Activated CD8-positive, alpha-beta T cell treated with anti-CD3 and anti-CD28 coated beads, Interleukin-2, amount 10 ng/mL, durations not matched to agents 7 days and 5 days (primary cell): ENCODE data around the gene PARP11. TPM values are rescaled to one million over a fixed set of nuclear protein-coding genes. Genes with fewer than 3 reads are reported as not detected.

Experiments used
- ATAC-seq: fragments of 150-1000 bp; cut with Tn5 transposase; one replicate; pipeline ENCODE4 v1.10.0; 2021; ENCODE audit warnings: moderate library complexity
- CTCF ChIA-PET: fragments of 350-600 bp; sonication (Branson Sonifier 250); formaldehyde crosslinking; loops from one replicate; lab custom pipeline; 2021; ENCODE audit warnings: antibody characterized with exemption; lab: Charles Lee
- POLR2A ChIA-PET: fragments of 350-600 bp; sonication (Branson Sonifier 250); formaldehyde crosslinking; loops from one replicate; lab custom pipeline; 2021; ENCODE audit warnings: antibody characterized with exemption; lab: Charles Lee
- DNase-seq: peaks from one replicate; pipeline ENCODE4 v3.0.0-alpha.2; 2020
- H3K27ac Mint-ChIP-seq: one replicate; pipeline ENCODE4 v1.8.0; 2021; ENCODE audit warnings: mild to moderate bottlenecking, mixed read lengths
- H3K27me3 Mint-ChIP-seq: one replicate; pipeline ENCODE4 v1.8.0; 2021; ENCODE audit warnings: low read depth, mixed read lengths
- H3K36me3 Mint-ChIP-seq: one replicate; pipeline ENCODE4 v1.8.0; 2021; ENCODE audit warnings: low read depth, mixed read lengths
- H3K4me1 Mint-ChIP-seq: one replicate; pipeline ENCODE4 v1.8.0; 2021; ENCODE audit warnings: low read depth, mixed read lengths
- H3K4me3 Mint-ChIP-seq: one replicate; pipeline ENCODE4 v1.8.0; 2021; ENCODE audit warnings: mild to moderate bottlenecking, mixed read lengths
- H3K9me3 Mint-ChIP-seq: one replicate; pipeline ENCODE4 v1.8.0; 2022; ENCODE audit warnings: mixed read lengths; ENCODE audit not compliant: insufficient read depth
- total RNA-seq, 2 experiments: library from RNA; stranded (reverse); gene quantifications; one replicate each; pipeline ENCODE4 v1.2.3, GENCODE V29; 2021

PARP11 gene
- total RNA-seq, 2 experiments from 2014 or later = 36.4 to 36.6 TPM

- POLR2A ChIA-PET = no interaction called here
- Mint-ChIP-seq H3K27ac (no peak overlapping the region), H3K4me1 (no peaks in the 10 kb centered on the region), H3K27me3 (no peaks in the 10 kb centered on the region), H3K4me3 (no peak overlapping the region), H3K36me3 (peaks cover 34% of the 10 kb centered on the region), H3K9me3 (no peaks in the 10 kb centered on the region)
- CTCF ChIA-PET = interaction anchor here (2.6 kb wide), 1 partner anchor 521 kb away, joined by 10 read pairs; no protein-coding TSS in a partner anchor
- no peak for ATAC-seq
- no peak for DNase-seq
Measured at GRCh38 chr12:3821441-3821840, 51.8 kb downstream of the PARP11 start.

GRCh38 chr12:3820122-3820521, 53.1 kb downstream of the PARP11 start:
- ATAC-seq (no peak), DNase-seq (no peak)
- Mint-ChIP-seq H3K36me3 (peaks cover 32% of the 10 kb centered on the region), H3K27me3 (no peaks in the 10 kb centered on the region), H3K9me3 (no peaks in the 10 kb centered on the region), H3K4me3 (no peak overlapping the region), H3K27ac (no peak overlapping the region), H3K4me1 (no peaks in the 10 kb centered on the region)
- ChIA-PET CTCF (interaction anchor here (0.7 kb wide), 1 partner anchor 73 kb away, joined by 3 read pairs; no protein-coding TSS in a partner anchor), POLR2A (no interaction called here)

GRCh38 chr12:3816266-3816665, 56.9 kb downstream of the PARP11 start:
- Mint-ChIP-seq H3K27ac (no peak overlapping the region), H3K4me1 (peaks cover 2% of the 10 kb centered on the region), H3K27me3 (no peaks in the 10 kb centered on the region), H3K9me3 (no peaks in the 10 kb centered on the region), H3K36me3 (peaks cover 40% of the 10 kb centered on the region), H3K4me3 (no peak overlapping the region)
- CTCF ChIA-PET = interaction anchor here (1.1 to 1.2 kb wide), 2 partner anchors 12 to 13 kb away, joined by 3 to 5 read pairs; no protein-coding TSS in a partner anchor
- DNase-seq (no peak), ATAC-seq (no peak)
- POLR2A ChIA-PET = no interaction called here

GRCh38 chr12:3815094-3815766, 58.0 kb downstream of the PARP11 start:
- H3K27ac Mint-ChIP-seq = no peak overlapping the region
- ATAC-seq = no peak

GRCh38 chr12:3810540-3810939, 62.7 kb downstream of the PARP11 start:
- Mint-ChIP-seq H3K27ac (no peak overlapping the region), H3K9me3 (no peaks in the 10 kb centered on the region), H3K4me1 (peaks cover 7% of the 10 kb centered on the region), H3K27me3 (no peaks in the 10 kb centered on the region), H3K4me3 (no peak overlapping the region), H3K36me3 (peaks cover 26% of the 10 kb centered on the region)
- ChIA-PET CTCF (no interaction called here), POLR2A (no interaction called here)
- DNase-seq = no peak
- no peak for ATAC-seq

More at GRCh38 chr12:3815094-3815766, 58.0 kb downstream of the PARP11 start:
- no peak for DNase-seq
- Mint-ChIP-seq H3K36me3 (peaks cover 39% of the 10 kb centered on the region), H3K4me3 (no peak overlapping the region), H3K27me3 (no peaks in the 10 kb centered on the region), H3K4me1 (peaks cover 7% of the 10 kb centered on the region), H3K9me3 (no peaks in the 10 kb centered on the region)
- ChIA-PET POLR2A (no interaction called here), CTCF (interaction anchor here (1.0 to 1.1 kb wide), 3 partner anchors 10 to 515 kb away, joined by 3 read pairs; no protein-coding TSS in a partner anchor)

- no peak for DNase-seq
- no peak overlapping the region for H3K4me3 Mint-ChIP-seq
- POLR2A ChIA-PET = no interaction called here
- H3K9me3 Mint-ChIP-seq = no peaks in the 10 kb centered on the region
- H3K4me1 Mint-ChIP-seq = peaks cover 7% of the 10 kb centered on the region
- CTCF ChIA-PET = interaction anchor here (7.5 kb wide), 1 partner anchor 509 kb away, joined by 100 read pairs; no protein-coding TSS in a partner anchor
- peaks cover 21% of the 10 kb centered on the region for H3K36me3 Mint-ChIP-seq
- no peak overlapping the region for H3K27ac Mint-ChIP-seq
- no peak for ATAC-seq
- H3K27me3 Mint-ChIP-seq = no peaks in the 10 kb centered on the region
Measured at GRCh38 chr12:3810016-3810370, 63.2 kb downstream of the PARP11 start.

- peaks cover 21% of the 10 kb centered on the region for H3K36me3 Mint-ChIP-seq
- H3K4me1 Mint-ChIP-seq = peaks cover 7% of the 10 kb centered on the region
- no peaks in the 10 kb centered on the region for H3K9me3 Mint-ChIP-seq
- CTCF ChIA-PET = interaction anchor here (7.5 kb wide), 1 partner anchor 509 kb away, joined by 100 read pairs; no protein-coding TSS in a partner anchor
- no peak overlapping the region for H3K4me3 Mint-ChIP-seq
- no peak overlapping the region for H3K27ac Mint-ChIP-seq
- POLR2A ChIA-PET = interaction anchor here (0.5 kb wide), 1 partner anchor 296 kb away, joined by 3 read pairs; no protein-coding TSS in a partner anchor
- no peak for DNase-seq
- no peaks in the 10 kb centered on the region for H3K27me3 Mint-ChIP-seq
- no peak for ATAC-seq
Measured at GRCh38 chr12:3809357-3810015, 63.7 kb downstream of the PARP11 start.

- H3K4me1 Mint-ChIP-seq = no peaks in the 10 kb centered on the region
- CTCF ChIA-PET = interaction anchor here (0.9 to 7.5 kb wide), 8 partner anchors 10 to 505 kb away, joined by 3 to 100 read pairs (median 11); no protein-coding TSS in a partner anchor
- H3K27me3 Mint-ChIP-seq = no peaks in the 10 kb centered on the region
- ATAC-seq (no peak), DNase-seq (no peak)
- H3K36me3 Mint-ChIP-seq = no peaks in the 10 kb centered on the region
- no peak overlapping the region for H3K27ac Mint-ChIP-seq
- no peak overlapping the region for H3K4me3 Mint-ChIP-seq
- POLR2A ChIA-PET = no interaction called here
- H3K9me3 Mint-ChIP-seq = no peaks in the 10 kb centered on the region
Measured at GRCh38 chr12:3805077-3805476, 68.1 kb downstream of the PARP11 start.

GRCh38 chr12:3803865-3804472, 69.2 kb downstream of the PARP11 start:
- no peak overlapping the region for H3K4me3 Mint-ChIP-seq
- no peak overlapping the region for H3K27ac Mint-ChIP-seq
- peak; percentile 84 for DNase-seq
- POLR2A ChIA-PET = no interaction called here
- no peaks in the 10 kb centered on the region for H3K36me3 Mint-ChIP-seq
- H3K9me3 Mint-ChIP-seq = no peaks in the 10 kb centered on the region
- CTCF ChIA-PET = interaction anchor here (0.6 to 7.5 kb wide), 37 partner anchors 9 to 503 kb away, joined by 3 to 100 read pairs (median 5); partner anchors contain the start of gene CRACR2A
- H3K27me3 Mint-ChIP-seq = no peaks in the 10 kb centered on the region
- ATAC-seq = peak; percentile 76
- no peaks in the 10 kb centered on the region for H3K4me1 Mint-ChIP-seq

- no peak for DNase-seq
- no peak for ATAC-seq
- Mint-ChIP-seq H3K27me3 (no peaks in the 10 kb centered on the region), H3K4me1 (no peaks in the 10 kb centered on the region), H3K4me3 (no peak overlapping the region), H3K27ac (no peak overlapping the region), H3K9me3 (no peaks in the 10 kb centered on the region), H3K36me3 (peaks cover 1% of the 10 kb centered on the region)
- POLR2A ChIA-PET = no interaction called here
- CTCF ChIA-PET = interaction anchor here (0.9 to 7.5 kb wide), 10 partner anchors 15 to 502 kb away, joined by 3 to 100 read pairs (median 6); partner anchors contain the start of gene CRACR2A
Measured at GRCh38 chr12:3802721-3803120, 70.5 kb downstream of the PARP11 start.

- Mint-ChIP-seq H3K27ac (no peak overlapping the region), H3K36me3 (peaks cover 3% of the 10 kb centered on the region), H3K4me3 (no peak overlapping the region), H3K4me1 (no peaks in the 10 kb centered on the region), H3K27me3 (no peaks in the 10 kb centered on the region), H3K9me3 (no peaks in the 10 kb centered on the region)
- POLR2A ChIA-PET = no interaction called here
- no peak for DNase-seq
- no peak for ATAC-seq
- CTCF ChIA-PET = interaction anchor here (3.7 kb wide), 1 partner anchor 497 kb away, joined by 45 read pairs; no protein-coding TSS in a partner anchor
Measured at GRCh38 chr12:3797531-3798048, 75.6 kb downstream of the PARP11 start.
